HepG2 (cell line): Measurements from ENCODE around the gene PEAR1. TPM values are rescaled to one million over a fixed set of nuclear protein-coding genes. Genes with fewer than 3 reads are reported as not detected.

Experiments
- ATAC-seq: fragments of 200-7000 bp; cut with Tn5 transposase; 3 replicates; pipeline ENCODE4 v1.9.1; 2020; ENCODE audit warnings: mild to moderate bottlenecking, moderate library complexity
- BruUV-seq: library from RNA; stranded (reverse); fragments of 400-500 nt; replicated peaks from 2 replicates; lab custom pipeline; 2021; lab: Mats Ljungman, UMichigan
- CTCF ChIA-PET: fragments of 300-600 bp; formaldehyde crosslinking; extraction: SDS; loops from one replicate; lab custom pipeline; 2021; ENCODE audit warnings: low total read pairs, inconsistent platforms, low intra/inter-chr PET ratio; lab: Yijun Ruan, JAX
- POLR2A ChIA-PET: fragments of 350-600 bp; sonication (Branson Sonifier 250); formaldehyde crosslinking; loops from one replicate; lab custom pipeline; 2020; ENCODE audit warnings: antibody characterized with exemption, inconsistent platforms; lab: Yijun Ruan, JAX
- DNase-seq: peaks from one replicate; pipeline ENCODE4 v3.0.0-alpha.2; 2015; ENCODE audit warnings: low spot score
- FAIRE-seq: peaks from 3 replicates; lab custom pipeline; 2011; peaks lifted over from hg19 to GRCh38; lab: Jason Lieb, UNC
- H2AFZ ChIP-seq: one replicate; pipeline ENCODE4 v1.6.1; 2011; ENCODE audit warnings: low read length, inconsistent platforms
- H3K27ac ChIP-seq: fragments of 300-600 bp; 3 replicates; pipeline ENCODE4 v1.8.0; 2011; ENCODE audit warnings: mixed run types, mild to moderate bottlenecking, mixed read lengths, low read length, inconsistent platforms; ENCODE audit not compliant: insufficient read depth; ENCODE audit errors: extremely low read length
- H3K27me3 ChIP-seq, 2 experiments: fragments of 200-600 bp in 1 of 2; 2 replicates in 1 of 2; 3 replicates in 1 of 2; pipeline versions ENCODE4 v1.6.0 to v1.8.0; 2011; ENCODE audit warnings: low read length in 2 of 2, mild to moderate bottlenecking in 2 of 2, moderate library complexity in 2 of 2, inconsistent platforms in 1 of 2; ENCODE audit not compliant: insufficient read depth in 2 of 2, control insufficient read depth in 1 of 2
- H3K36me3 ChIP-seq, 2 experiments: fragments of 200-600 bp in 1 of 2; replicated peaks in 1 of 2; 2 replicates in 1 of 2; 3 replicates in 1 of 2; pipeline versions ENCODE4 v1.5.1 to v1.8.0; 2011; ENCODE audit warnings: low read length in 2 of 2, inconsistent platforms in 1 of 2; ENCODE audit not compliant: insufficient read depth in 2 of 2, control insufficient read depth in 1 of 2
- H3K4me1 ChIP-seq: 2 replicates; pipeline ENCODE4 v1.5.1; 2012; ENCODE audit warnings: low read length, inconsistent platforms; ENCODE audit not compliant: insufficient read depth
- H3K4me2 ChIP-seq: 2 replicates; pipeline ENCODE4 v1.6.0; 2011; ENCODE audit warnings: low read depth, low read length, inconsistent platforms
- H3K4me3 ChIP-seq, 3 experiments: fragments of 200-600 bp in 1 of 3; sonication (generic), shearing (Covaris generic) in 1 of 3; replicated peaks in 1 of 3; 2 replicates each; pipeline ENCODE4 v1.5.1; 2011 to 2016; ENCODE audit warnings: low read length in 3 of 3, inconsistent platforms in 2 of 3, low read depth in 2 of 3, mild to moderate bottlenecking in 2 of 3, control low read depth in 1 of 3, mixed read lengths in 1 of 3; ENCODE audit not compliant: insufficient read depth in 1 of 3
- H3K79me2 ChIP-seq: one replicate; pipeline ENCODE4 v1.6.1; 2011; ENCODE audit warnings: low read length, inconsistent platforms; ENCODE audit not compliant: insufficient read depth
- H3K9ac ChIP-seq: 2 replicates; pipeline ENCODE4 v1.6.0; 2011; ENCODE audit warnings: mild to moderate bottlenecking, low read depth, low read length, inconsistent platforms; ENCODE audit not compliant: insufficient read depth
- H3K9me3 ChIP-seq: 2 replicates; pipeline ENCODE4 v1.5.1; 2012; ENCODE audit warnings: mild to moderate bottlenecking, low read length
- H4K20me1 ChIP-seq: 2 replicates; pipeline ENCODE4 v1.6.0; 2011; ENCODE audit warnings: inconsistent platforms, mild to moderate bottlenecking, low read length, moderate library complexity; ENCODE audit not compliant: insufficient read depth
- ATF7 ChIP-seq, 2 experiments: fragments of 450-650 bp in 1 of 2; sonication (generic) in 1 of 2; formaldehyde crosslinking in 1 of 2; IDR thresholded peaks; 2 replicates each; pipeline versions ENCODE4 v1.4.0 to v1.6.1; 2016 to 2020; ENCODE audit warnings: antibody characterized with exemption in 1 of 2, mild to moderate bottlenecking in 1 of 2, missing genetic modification reagents in 1 of 2
- HES4 ChIP-seq: sonication (generic); formaldehyde crosslinking; IDR thresholded peaks from 2 replicates; pipeline ENCODE4 v1.9.0; 2021; ENCODE audit warnings: mild to moderate bottlenecking, missing genetic modification reagents, borderline replicate concordance
- HOXA9 ChIP-seq: sonication (generic); formaldehyde crosslinking; IDR thresholded peaks from 2 replicates; pipeline ENCODE4 v1.8.1; 2022; ENCODE audit warnings: missing genetic modification reagents, mild to moderate bottlenecking, moderate library complexity, borderline replicate concordance
- POGK ChIP-seq: sonication (generic); formaldehyde crosslinking; conservative IDR thresholded peaks from 2 replicates; pipeline ENCODE4 v1.8.0; 2022; ENCODE audit warnings: mild to moderate bottlenecking, moderate library complexity, missing genetic modification reagents
- ZBTB7A ChIP-seq: sonication (generic); formaldehyde crosslinking; IDR thresholded peaks from 2 replicates; pipeline ENCODE4 v1.8.0; 2022; ENCODE audit warnings: mild to moderate bottlenecking, missing genetic modification reagents
- ZFP36 ChIP-seq: fragments of 150-350 bp; IDR thresholded peaks from 2 replicates; pipeline ENCODE4 v1.6.1; 2018; ENCODE audit warnings: borderline replicate concordance, low read length, low read depth; ENCODE audit not compliant: partially characterized antibody
- ZNF710 ChIP-seq: sonication (generic); formaldehyde crosslinking; IDR thresholded peaks from 2 replicates; pipeline ENCODE4 v1.5.0; 2020; ENCODE audit warnings: mild to moderate bottlenecking, missing genetic modification reagents, borderline replicate concordance
- ZNF768 ChIP-seq: sonication (generic); formaldehyde crosslinking; IDR thresholded peaks from 2 replicates; pipeline ENCODE4 v1.4.0; 2020; ENCODE audit warnings: missing genetic modification reagents
- WGBS: methylation state at CpG from one replicate; pipeline ENCODE4 v1.1.6; 2017; ENCODE audit warnings: low lambda C conversion rate; 5-methylcytosine and 5-hydroxymethylcytosine counted together
- in situ Hi-C: cut with HindIII; loops from 2 replicates; pipeline ENCODE4 v1.10.0; 2017; ENCODE audit warnings: low pct_unique_long_range_greater_than_20kb; ENCODE audit not compliant: extremely low pct_ligation_motif_present
- intact Hi-C: fragments of 100-400 bp; cut with micrococcal nuclease; formaldehyde crosslinking; loops from one replicate; pipeline ENCODE4 v1.10.0; 2022; ENCODE audit not compliant: unreplicated experiment
- polyA plus RNA-seq, 8 experiments: library from polyadenylated mRNA; depleted of rRNA in 3 of 8; stranded (reverse) in 7 of 8; unstranded in 1 of 8; fragments of >200 nt; fragmentation: Illumina TruSeq in 4 of 8; extraction: Trizol in 4 of 8; gene quantifications; 2 replicates each; pipeline versions ENCODE4 v1.2.1 to v1.2.3, GENCODE V29; 2011 to 2016; ENCODE audit warnings: low read depth in 4 of 8, missing spikeins in 1 of 8, mixed read lengths in 1 of 8; ENCODE audit not compliant: insufficient read depth in 1 of 8
- total RNA-seq, 5 experiments: library from RNA; depleted of rRNA; stranded (reverse); fragments of >200 nt; fragmentation: Illumina TruSeq; extraction: Trizol; gene quantifications; 2 replicates each; pipeline ENCODE4 v1.2.3, GENCODE V29; 2016; ENCODE audit warnings: low read depth in 1 of 5

PEAR1 gene
- total and polyA plus RNA-seq, 2 of the 13 experiments (the other 11 are each of a cell fraction or from before 2014, with no cell fraction given), result 0.27 to 0.41 TPM

- no peaks in the 10 kb centered on the region for H3K4me1 ChIP-seq
- DNase-seq, result no peak
- H3K9ac ChIP-seq, result no peak overlapping the region
- no peak for FAIRE-seq
- CTCF ChIA-PET, result no interaction called here
- intact Hi-C loops, result loop anchor here (10.0 kb wide), 1 partner anchor 71 kb away; no protein-coding TSS in a partner anchor
- H2AFZ ChIP-seq, result no peak overlapping the region
- no peak overlapping the region for H3K4me3 ChIP-seq
- no peak overlapping the region for H3K27ac ChIP-seq
- no peak overlapping the region for H3K4me2 ChIP-seq
- TF ChIP-seq ZNF768 (CRISPR knock-in tag) (peak; percentile 79; the same call in 1 of the 2 replicates), HES4 (CRISPR knock-in tag) (no peak), ATF7 (IDR thresholded peaks at IDR 0.05) (0 out of 2 replicates have a peak, but pooled peaks have one; percentile 20), ATF7 (CRISPR knock-in tag; IDR thresholded peaks at IDR 0.05) (no peak)
- TF ChIP-seq, all 625 proteins: peak for 2
- POLR2A ChIA-PET, result no interaction called here
- in situ Hi-C loops, result loop anchor here (10.0 kb wide), 1 partner anchor 171 kb away; no protein-coding TSS in a partner anchor
- H3K36me3 ChIP-seq, result no peaks in the 10 kb centered on the region
- no peaks in the 10 kb centered on the region for H3K9me3 ChIP-seq
- ATAC-seq, result no peak
- H3K27me3 ChIP-seq, result peaks cover 14 to 70% of the 10 kb centered on the region in 2 experiments
- H3K79me2 ChIP-seq, result no peaks in the 10 kb centered on the region
- 18% methylated on average over 4 of the region's 4 CpGs for WGBS
- H4K20me1 ChIP-seq, result no peaks in the 10 kb centered on the region
- no TSS peak for BruUV-seq
Observed at GRCh38 chr1:156865865-156866248, 27.7 kb upstream of the PEAR1 start.

- Histone ChIP-seq H3K79me2 (no peaks in the 10 kb centered on the region), H2AFZ (no peak overlapping the region), H3K9me3 (no peaks in the 10 kb centered on the region), H3K4me3 (no peak overlapping the region), H3K27ac (no peak overlapping the region), H3K4me2 (no peak overlapping the region), H3K27me3 (peaks cover 11 to 70% of the 10 kb centered on the region in 2 experiments), H3K36me3 (no peaks in the 10 kb centered on the region), H4K20me1 (no peaks in the 10 kb centered on the region), H3K9ac (no peak overlapping the region), H3K4me1 (no peaks in the 10 kb centered on the region)
- no TSS peak for BruUV-seq
- intact Hi-C loops, result loop anchor here (10.0 kb wide), 1 partner anchor 72 kb away; no protein-coding TSS in a partner anchor
- ATAC-seq, result no peak
- in situ Hi-C loops, result loop anchor here (10.0 kb wide), 1 partner anchor 172 kb away; no protein-coding TSS in a partner anchor
- WGBS, result 9% methylated on average over 5 of the region's 12 CpGs
- ChIA-PET POLR2A (no interaction called here), CTCF (no interaction called here)
- FAIRE-seq, result no peak
- no peak for DNase-seq
- TF ChIP-seq ZNF710 (CRISPR knock-in tag), result no peak
- TF ChIP-seq HOXA9, result no peak
- no peak for TF ChIP-seq ZBTB7A (CRISPR knock-in tag)
- no peak for TF ChIP-seq POGK (CRISPR knock-in tag)
- no peak for TF ChIP-seq ZFP36
- TF ChIP-seq ZNF768 (CRISPR knock-in tag), result peak; percentile 0; the same call in 1 of the 2 replicates
Observed at GRCh38 chr1:156866249-156866909, 27.1 kb upstream of the PEAR1 start.
